Mesenchymal stem cell (in vitro differentiated cells and primary cell): ENCODE measurements around the gene TSPAN14.

Experiments
- DNase-seq: peaks from one replicate; pipeline ENCODE4 v3.0.0-alpha.2; 2013
- H2AFZ ChIP-seq: one replicate; pipeline ENCODE4 v1.6.1; 2013; ENCODE audit warnings: low read depth, mild to moderate bottlenecking, control low read depth, inconsistent platforms, low read length, moderate library complexity
- H2AK5ac ChIP-seq: 2 replicates; pipeline ENCODE4 v1.6.1; 2013; ENCODE audit warnings: low read length, moderate library complexity, mild to moderate bottlenecking, inconsistent platforms; ENCODE audit not compliant: severe bottlenecking
- H2BK120ac ChIP-seq: one replicate; pipeline ENCODE4 v1.6.1; 2013; ENCODE audit warnings: low read depth, mild to moderate bottlenecking, inconsistent platforms, low read length, moderate library complexity
- H2BK12ac ChIP-seq, 2 experiments: one replicate each; pipeline ENCODE4 v1.6.1; 2013; ENCODE audit warnings: inconsistent platforms in 2 of 2, low read length in 2 of 2, mild to moderate bottlenecking in 2 of 2, moderate library complexity in 2 of 2, control low read depth in 1 of 2
- H2BK15ac ChIP-seq: one replicate; pipeline ENCODE4 v1.6.1; 2013; ENCODE audit warnings: mild to moderate bottlenecking, low read depth, inconsistent platforms; ENCODE audit not compliant: poor library complexity, severe bottlenecking
- H2BK5ac ChIP-seq: 2 replicates; pipeline ENCODE4 v1.6.1; 2013; ENCODE audit warnings: low read depth, mild to moderate bottlenecking, low read length, control low read depth, inconsistent platforms; ENCODE audit not compliant: poor library complexity, severe bottlenecking
- H3K14ac ChIP-seq, 2 experiments: one replicate each; pipeline ENCODE4 v1.6.1; 2013; ENCODE audit warnings: inconsistent platforms in 2 of 2, low read length in 2 of 2, control low read depth in 1 of 2, mild to moderate bottlenecking in 1 of 2, moderate library complexity in 1 of 2
- H3K18ac ChIP-seq, 2 experiments: one replicate each; pipeline ENCODE4 v1.6.1; 2013; ENCODE audit warnings: inconsistent platforms in 2 of 2, low read length in 2 of 2, control low read depth in 1 of 2, low read depth in 1 of 2, mild to moderate bottlenecking in 1 of 2
- H3K23ac ChIP-seq, 2 experiments: one replicate each; pipeline ENCODE4 v1.6.1; 2013; ENCODE audit warnings: inconsistent platforms in 2 of 2, low read length in 2 of 2, mild to moderate bottlenecking in 2 of 2, moderate library complexity in 2 of 2, control low read depth in 1 of 2
- H3K27ac ChIP-seq: 2 replicates; pipeline ENCODE4 v1.5.1; 2013; ENCODE audit warnings: mild to moderate bottlenecking, moderate library complexity, low read length, control low read depth, inconsistent platforms; ENCODE audit not compliant: poor library complexity, severe bottlenecking
- H3K27me3 ChIP-seq, 2 experiments: 2 replicates each; pipeline versions ENCODE4 v1.6.1 to v1.7.0; 2013; ENCODE audit warnings: low read length in 2 of 2, mild to moderate bottlenecking in 2 of 2, moderate library complexity in 2 of 2, control low read depth in 1 of 2, inconsistent platforms in 1 of 2; ENCODE audit not compliant: control insufficient read depth in 1 of 2, insufficient read depth in 1 of 2
- H3K36me3 ChIP-seq, 2 experiments: 2 replicates each; pipeline versions ENCODE4 v1.6.1 to v1.7.0; 2013; ENCODE audit warnings: low read length in 2 of 2, control low read depth in 1 of 2, inconsistent platforms in 1 of 2, low read depth in 1 of 2, mild to moderate bottlenecking in 1 of 2; ENCODE audit not compliant: insufficient read depth in 2 of 2, control insufficient read depth in 1 of 2
- H3K4ac ChIP-seq, 2 experiments: one replicate each; pipeline ENCODE4 v1.6.1; 2013; ENCODE audit warnings: inconsistent platforms in 2 of 2, low read length in 2 of 2, mild to moderate bottlenecking in 2 of 2, moderate library complexity in 2 of 2, control low read depth in 1 of 2, low read depth in 1 of 2
- H3K4me1 ChIP-seq: 2 replicates; pipeline ENCODE4 v1.6.1; 2013; ENCODE audit warnings: low read depth, low read length, control low read depth; ENCODE audit not compliant: control insufficient read depth, insufficient read depth
- H3K4me2 ChIP-seq: 2 replicates; pipeline ENCODE4 v1.6.1; 2013; ENCODE audit warnings: low read length, mild to moderate bottlenecking, inconsistent platforms; ENCODE audit not compliant: poor library complexity, severe bottlenecking
- H3K4me3 ChIP-seq, 2 experiments: 2 replicates each; pipeline versions ENCODE4 v1.5.1 to v1.7.0; 2013; ENCODE audit warnings: low read length in 2 of 2, mild to moderate bottlenecking in 2 of 2, control low read depth in 1 of 2, low read depth in 1 of 2; ENCODE audit not compliant: insufficient read depth in 1 of 2
- H3K79me1 ChIP-seq: replicated peaks from 2 replicates; pipeline ENCODE4 v1.6.1; 2013; ENCODE audit warnings: mild to moderate bottlenecking, control low read depth, low read length, inconsistent platforms; ENCODE audit not compliant: poor library complexity, severe bottlenecking
- H3K9ac ChIP-seq: 2 replicates; pipeline ENCODE4 v1.7.0; 2013; ENCODE audit warnings: mild to moderate bottlenecking, low read length, moderate library complexity
- H3K9me3 ChIP-seq: 2 replicates; pipeline ENCODE4 v1.7.0; 2013; ENCODE audit warnings: mild to moderate bottlenecking, low read length; ENCODE audit not compliant: control insufficient read depth
- H4K8ac ChIP-seq: one replicate; pipeline ENCODE4 v1.6.1; 2013; ENCODE audit warnings: inconsistent platforms, mild to moderate bottlenecking, low read length, moderate library complexity
- H4K91ac ChIP-seq: one replicate; pipeline ENCODE4 v1.6.1; 2013; ENCODE audit warnings: mild to moderate bottlenecking, low read length, inconsistent platforms
- WGBS: methylation state at CpG from one replicate; pipeline ENCODE4 v1.1.7; 2013; ENCODE audit warnings: mixed read lengths; 5-methylcytosine and 5-hydroxymethylcytosine counted together

Gene TSPAN14

GRCh38 chr10:80459047-80459865 lies 5.1 kb downstream of the TSPAN14 start:
- Histone ChIP-seq H4K8ac (peak overlapping the region; percentile 32), H3K79me1 (no peaks in the 10 kb centered on the region), H3K4me1 (peaks cover 58% of the 10 kb centered on the region), H3K14ac (peak overlapping the region in 1 of 2 experiments; percentile 37), H3K23ac (no peak overlapping the region), H2BK15ac (peak overlapping the region; percentile 85), H3K4ac (peak overlapping the region; percentile 12 to 85), H3K4me3 (peak overlapping the region in 1 of 2 experiments; percentile 65), H2AK5ac (peak overlapping the region; percentile 79), H3K18ac (peak overlapping the region; percentile 59 to 67), H3K4me2 (peak overlapping the region; percentile 4), H3K27ac (peak overlapping the region; percentile 51), H2BK120ac (no peak overlapping the region), H4K91ac (peak overlapping the region; percentile 55), H3K36me3 (peaks cover 7 to 24% of the 10 kb centered on the region in 2 experiments), H2AFZ (no peak overlapping the region), H3K27me3 (no peaks in the 10 kb centered on the region), H2BK12ac (peak overlapping the region; percentile 72 to 86), H3K9ac (peak overlapping the region; percentile 70), H2BK5ac (no peak overlapping the region), H3K9me3 (no peaks in the 10 kb centered on the region)
- WGBS, result 53% methylated on average over 9 of the region's 9 CpGs
- peak; percentile 89 for DNase-seq

- Histone ChIP-seq H2BK5ac (no peak overlapping the region), H3K9me3 (no peaks in the 10 kb centered on the region), H2BK15ac (no peak overlapping the region), H3K4me3 (peak overlapping the region in 1 of 2 experiments; percentile 65), H4K8ac (peak overlapping the region; percentile 0), H4K91ac (peak overlapping the region; percentile 55), H3K4me1 (peaks cover 68% of the 10 kb centered on the region), H3K23ac (no peak overlapping the region), H3K14ac (peak overlapping the region in 1 of 2 experiments; percentile 79), H3K4me2 (no peak overlapping the region), H3K9ac (peak overlapping the region; percentile 70), H2BK12ac (peak overlapping the region in 1 of 2 experiments; percentile 80), H2AK5ac (peak overlapping the region; percentile 54), H3K18ac (peak overlapping the region; percentile 8 to 54), H3K36me3 (peaks cover 7 to 31% of the 10 kb centered on the region in 2 experiments), H3K27ac (peak overlapping the region; percentile 81), H2AFZ (no peak overlapping the region), H3K27me3 (no peaks in the 10 kb centered on the region), H3K79me1 (no peaks in the 10 kb centered on the region), H2BK120ac (no peak overlapping the region), H3K4ac (peak overlapping the region in 1 of 2 experiments; percentile 49)
- DNase-seq, result no peak
- 68% methylated on average over 6 of the region's 6 CpGs for WGBS
Observed at GRCh38 chr10:80460399-80461207, 6.5 kb downstream of the TSPAN14 start.

- Histone ChIP-seq H3K4ac (peak overlapping the region; percentile 49 to 60), H3K36me3 (peaks cover 7 to 31% of the 10 kb centered on the region in 2 experiments), H3K18ac (peak overlapping the region; percentile 23 to 54), H3K4me3 (peak overlapping the region in 1 of 2 experiments; percentile 65), H2BK15ac (no peak overlapping the region), H3K79me1 (no peaks in the 10 kb centered on the region), H3K9ac (peak overlapping the region; percentile 70), H3K23ac (no peak overlapping the region), H4K8ac (peak overlapping the region; percentile 0), H3K4me2 (no peak overlapping the region), H2AFZ (no peak overlapping the region), H2AK5ac (peak overlapping the region; percentile 54), H3K4me1 (peaks cover 68% of the 10 kb centered on the region), H2BK120ac (no peak overlapping the region), H3K27ac (peak overlapping the region; percentile 81), H3K27me3 (no peaks in the 10 kb centered on the region), H4K91ac (peak overlapping the region; percentile 40), H3K14ac (peak overlapping the region in 1 of 2 experiments; percentile 79), H3K9me3 (no peaks in the 10 kb centered on the region), H2BK12ac (peak overlapping the region; percentile 7 to 80), H2BK5ac (no peak overlapping the region)
- no peak for DNase-seq
- 81% methylated on average over 7 of the region's 8 CpGs for WGBS
Observed at GRCh38 chr10:80461208-80462183, 7.4 kb downstream of the TSPAN14 start.
